Lower leg skin (tissue), 3 donors: Measurements from ENCODE around the gene POLR3A.

Source experiments
- POLR2A ChIP-seq, 2 donors: fragments of 450-650 bp; IDR thresholded peaks; one replicate each; pipeline ENCODE4 v1.6.1; 2016 to 2017; ENCODE audit warnings: antibody characterized with exemption in 2 of 2, mild to moderate bottlenecking in 1 of 2, moderate library complexity in 1 of 2
- TF ChIP-seq, protein P1 (sequence below), 3 donors: fragments of 450-650 bp; IDR thresholded peaks; one replicate each; pipeline ENCODE4 v1.5.1; 2016; ENCODE audit warnings: antibody characterized with exemption in 3 of 3, mild to moderate bottlenecking in 3 of 3, moderate library complexity in 2 of 3

DNA sequence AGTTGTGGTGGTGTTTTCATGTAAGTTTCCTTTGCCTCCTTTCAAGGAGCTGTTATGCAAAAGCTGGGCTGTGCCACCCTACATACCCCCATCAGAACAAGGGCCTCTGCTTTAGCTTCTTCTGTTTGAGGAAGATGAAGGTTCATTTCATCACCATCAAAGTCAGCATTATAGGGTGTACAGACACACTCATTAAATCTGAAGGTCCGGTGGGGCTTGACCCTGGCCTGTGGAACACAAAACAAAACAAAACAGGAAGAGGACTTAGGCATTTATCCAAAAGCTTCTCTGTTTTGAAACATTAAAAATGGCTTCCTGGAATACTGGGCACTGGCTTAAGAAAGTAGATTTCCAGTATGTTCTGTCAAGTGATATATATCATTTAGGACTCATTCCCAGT, 15.8 kb downstream of the POLR3A start:
- TF ChIP-seq, protein P1, sequence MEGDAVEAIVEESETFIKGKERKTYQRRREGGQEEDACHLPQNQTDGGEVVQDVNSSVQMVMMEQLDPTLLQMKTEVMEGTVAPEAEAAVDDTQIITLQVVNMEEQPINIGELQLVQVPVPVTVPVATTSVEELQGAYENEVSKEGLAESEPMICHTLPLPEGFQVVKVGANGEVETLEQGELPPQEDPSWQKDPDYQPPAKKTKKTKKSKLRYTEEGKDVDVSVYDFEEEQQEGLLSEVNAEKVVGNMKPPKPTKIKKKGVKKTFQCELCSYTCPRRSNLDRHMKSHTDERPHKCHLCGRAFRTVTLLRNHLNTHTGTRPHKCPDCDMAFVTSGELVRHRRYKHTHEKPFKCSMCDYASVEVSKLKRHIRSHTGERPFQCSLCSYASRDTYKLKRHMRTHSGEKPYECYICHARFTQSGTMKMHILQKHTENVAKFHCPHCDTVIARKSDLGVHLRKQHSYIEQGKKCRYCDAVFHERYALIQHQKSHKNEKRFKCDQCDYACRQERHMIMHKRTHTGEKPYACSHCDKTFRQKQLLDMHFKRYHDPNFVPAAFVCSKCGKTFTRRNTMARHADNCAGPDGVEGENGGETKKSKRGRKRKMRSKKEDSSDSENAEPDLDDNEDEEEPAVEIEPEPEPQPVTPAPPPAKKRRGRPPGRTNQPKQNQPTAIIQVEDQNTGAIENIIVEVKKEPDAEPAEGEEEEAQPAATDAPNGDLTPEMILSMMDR (IDR thresholded peaks at IDR 0.05) = no peak
- TF ChIP-seq POLR2A (IDR thresholded peaks at IDR 0.05) = no peak
